Epidermal melanocyte (primary cell): Measurements from ENCODE around the gene CATSPER4.
"Not testable (repeated sequence)": the region's sequence is repeated elsewhere in the genome, so short reads cannot be mapped to it uniquely, and the experiment has no call there.

Experiments
- DNase-seq: peaks from one replicate; pipeline ENCODE4 v3.0.0; 2011; ENCODE audit warnings: low spot score; ENCODE audit not compliant: insufficient read length

Gene CATSPER4

DNA sequence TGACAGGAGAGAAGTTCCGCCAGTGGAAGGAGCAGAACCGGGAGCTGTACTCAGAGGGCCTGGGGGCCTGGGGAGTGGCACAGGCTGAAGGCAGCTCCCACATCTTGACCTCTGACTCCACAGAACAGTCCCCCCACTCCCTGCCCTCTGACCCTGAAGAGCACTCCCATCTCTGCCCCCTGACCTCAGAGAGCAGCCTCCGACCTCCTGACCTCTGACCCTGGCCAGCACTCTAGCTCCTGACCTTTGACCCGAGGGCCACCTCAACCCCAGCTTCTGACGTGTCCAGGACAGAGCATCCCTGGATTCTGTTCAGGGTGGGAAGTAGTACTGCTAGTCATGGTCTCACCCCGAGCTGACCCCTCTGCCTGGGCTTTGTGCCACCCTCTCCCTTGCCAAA is 1.1 kb upstream of the CATSPER4 start:
- peak; percentile 8 for DNase-seq

DNA sequence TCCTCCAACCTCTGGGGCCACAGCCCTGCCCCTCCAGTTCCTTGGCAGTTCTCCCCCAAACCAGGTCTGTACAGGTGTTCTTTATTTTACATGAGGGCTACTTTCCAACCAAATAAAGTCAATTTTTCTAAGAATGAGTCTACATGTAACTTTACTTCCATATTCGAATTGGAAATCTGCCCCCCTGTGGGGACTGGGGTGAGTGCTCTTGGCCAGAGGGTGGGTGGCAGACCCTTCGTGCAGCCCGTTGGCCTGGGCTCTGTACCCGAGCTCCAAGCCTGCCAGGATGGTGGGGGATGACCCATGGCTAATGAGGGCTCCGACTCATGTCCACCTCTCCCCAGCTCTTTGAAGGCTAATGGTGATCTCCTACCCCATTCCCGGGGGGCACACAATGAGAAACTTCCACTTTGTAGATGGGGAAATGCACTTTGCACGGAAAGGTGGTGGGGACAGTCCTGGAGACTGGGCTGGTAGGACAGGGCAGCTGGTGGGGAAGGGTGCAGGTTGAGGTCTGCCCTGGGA is 589 bp upstream of the CATSPER4 start:
- peak; percentile 13 for DNase-seq

DNA sequence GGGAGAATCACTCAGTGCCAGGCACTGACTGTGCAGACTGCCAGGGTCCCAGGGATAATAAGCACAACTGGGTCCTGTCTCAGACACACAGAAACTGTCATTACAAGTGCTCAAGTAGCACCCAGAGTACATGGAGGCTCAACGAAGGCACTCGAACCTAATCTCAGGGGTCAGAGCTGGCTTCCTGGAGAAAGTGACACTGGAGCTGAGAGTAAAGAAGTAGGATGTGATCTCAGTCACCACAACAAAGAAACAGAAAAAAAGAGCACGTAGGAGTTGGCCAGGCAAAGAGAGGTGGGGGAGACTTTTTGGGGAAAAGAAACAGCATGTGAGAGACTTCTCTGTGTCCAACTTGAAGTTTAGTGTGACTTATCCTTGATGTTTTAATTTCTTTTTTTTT is 1.3 kb downstream of the CATSPER4 start:
- DNase-seq: no peak

DNA sequence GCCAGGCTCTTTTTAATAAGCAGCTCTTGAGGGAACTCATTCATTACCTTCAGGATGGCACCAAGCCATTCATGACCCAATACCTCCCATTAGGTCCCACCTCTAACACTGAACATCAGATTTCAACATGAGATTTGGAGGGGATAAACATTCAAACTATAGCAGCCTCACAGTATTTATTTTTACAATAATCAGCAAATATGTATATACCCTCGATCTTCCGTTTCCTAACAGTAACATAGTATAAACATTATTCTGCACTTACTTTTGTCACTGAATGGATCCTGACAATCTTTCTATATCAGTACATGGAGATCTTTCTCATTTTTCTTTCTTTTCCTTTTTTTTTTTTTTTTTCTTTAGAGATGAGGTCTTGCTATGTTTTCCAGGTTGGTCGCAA is 5.4 kb downstream of the CATSPER4 start:
- no peak for DNase-seq

DNA sequence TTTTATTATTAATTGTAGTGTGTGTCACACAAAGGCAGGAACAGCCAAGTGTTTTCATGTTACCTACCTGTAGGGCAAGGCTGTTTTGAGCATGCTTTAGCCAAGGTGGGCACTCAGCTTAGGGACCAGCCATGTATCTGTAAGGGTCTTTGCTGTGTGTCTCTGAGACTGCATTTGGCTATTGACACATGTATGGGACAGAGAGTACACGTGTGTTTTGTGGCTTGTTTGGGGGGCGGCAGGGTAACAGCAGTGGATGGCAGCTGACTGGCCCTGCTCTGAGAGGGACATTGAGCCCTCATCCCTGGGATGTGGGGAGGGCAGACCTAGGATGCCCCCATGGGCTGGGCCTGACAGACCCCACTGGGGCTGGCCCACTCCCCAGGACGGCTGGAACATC is 6.9 kb downstream of the CATSPER4 start:
- no peak for DNase-seq

DNA sequence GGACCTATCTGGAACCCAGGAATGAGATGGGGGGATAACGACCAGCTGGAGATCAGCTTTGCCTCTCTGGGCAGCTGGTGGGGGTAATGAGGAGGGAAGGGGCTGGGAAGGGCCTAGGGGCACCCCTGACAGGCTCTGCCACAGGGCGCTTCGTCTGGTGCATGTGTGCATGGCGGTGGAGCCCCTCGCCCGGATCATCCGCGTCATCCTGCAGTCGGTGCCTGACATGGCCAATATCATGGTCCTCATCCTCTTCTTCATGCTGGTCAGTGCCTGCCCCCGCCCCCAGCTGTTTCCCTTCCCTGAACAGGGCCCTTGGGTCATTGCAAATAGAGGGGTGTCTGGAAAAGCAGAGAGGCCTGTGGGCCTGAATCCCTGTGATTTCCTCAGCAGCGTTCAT is 7.4 kb downstream of the CATSPER4 start:
- no peak for DNase-seq

DNA sequence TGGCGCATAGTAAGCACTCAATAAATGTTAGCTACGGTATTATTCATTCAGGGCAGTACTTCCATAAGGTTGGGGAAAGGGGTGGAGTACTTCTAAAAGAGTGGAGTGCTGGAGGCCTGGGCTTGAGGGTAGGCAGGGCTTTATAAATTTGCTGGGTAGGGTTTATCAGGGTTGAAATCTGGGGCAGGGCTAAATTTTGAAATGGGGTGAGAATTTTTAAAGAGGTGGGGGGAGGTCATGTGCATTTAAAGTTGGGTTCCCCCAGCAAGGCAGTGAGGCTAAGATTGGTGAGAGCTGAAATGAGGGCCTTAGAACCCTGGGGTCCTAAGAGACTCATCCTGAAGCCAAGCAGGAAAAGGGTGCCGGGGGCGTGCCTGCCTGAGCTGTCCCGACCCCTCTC is 10.0 kb downstream of the CATSPER4 start:
- no peak for DNase-seq

DNA sequence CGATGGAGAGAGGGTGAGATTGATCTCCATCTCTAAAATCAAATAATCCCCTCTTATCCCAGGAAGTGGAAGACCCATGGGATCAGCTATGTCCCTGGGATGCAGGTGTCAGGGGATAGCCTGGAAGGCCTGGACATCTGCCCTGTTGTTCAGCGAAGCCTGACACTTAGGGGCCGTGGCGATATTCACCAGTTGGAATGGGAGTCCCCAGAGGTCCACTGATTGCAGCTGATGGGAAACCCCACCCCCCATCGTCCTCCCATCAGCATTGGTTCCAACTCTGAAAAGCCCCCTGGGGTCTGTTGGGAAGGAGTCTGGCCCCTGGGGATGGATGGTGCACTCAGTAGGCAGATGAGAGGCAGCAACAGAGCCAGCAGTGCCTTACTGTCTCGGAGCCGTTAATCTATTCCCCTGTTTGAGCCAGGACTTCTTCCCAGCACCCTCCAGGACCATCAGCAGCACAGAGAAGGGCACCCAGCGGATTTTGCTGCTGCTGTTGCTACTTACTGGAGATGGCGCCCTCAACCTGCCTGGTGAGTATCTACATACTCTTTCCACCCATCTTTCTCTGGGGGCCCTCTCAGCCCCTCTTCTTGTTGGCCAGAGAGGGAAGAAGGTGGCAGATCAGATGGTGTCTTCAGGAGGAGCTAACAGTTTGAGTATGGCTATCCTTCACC is 13.4 kb downstream of the CATSPER4 start:
- DNase-seq: no peak

DNA sequence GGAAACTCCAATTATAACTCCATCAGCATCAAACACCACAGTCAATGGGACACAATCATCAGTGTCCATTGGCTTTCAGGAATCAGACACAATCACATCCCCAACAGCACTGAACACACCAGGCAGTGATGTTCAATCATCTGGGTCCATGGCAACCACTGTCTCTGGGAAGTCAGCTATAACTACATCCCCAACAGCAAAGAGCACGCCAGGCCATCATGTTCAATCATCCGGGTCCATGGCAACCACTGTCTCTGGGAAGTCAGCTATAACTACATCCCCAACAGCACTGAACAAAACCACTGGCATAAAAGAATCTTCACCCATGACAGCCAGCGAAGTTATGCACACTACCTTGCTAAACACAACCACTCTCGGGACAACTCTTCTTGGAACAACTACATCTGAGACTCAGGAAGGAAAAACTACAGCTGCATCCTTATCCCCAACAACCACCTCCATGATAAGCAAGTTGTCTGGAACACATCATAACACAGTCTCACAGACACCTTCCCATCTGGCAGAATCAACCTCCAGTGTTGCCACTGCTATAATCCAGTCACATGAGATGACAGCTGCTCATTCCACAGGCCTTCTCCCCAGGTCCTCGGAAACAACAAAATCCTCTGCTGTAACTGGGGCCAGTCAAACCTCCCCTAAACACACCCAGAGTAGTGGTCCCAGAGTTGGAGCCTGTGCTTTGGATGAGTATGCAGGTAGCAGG is 19.9 kb downstream of the CATSPER4 start:
- no peak for DNase-seq

DNA sequence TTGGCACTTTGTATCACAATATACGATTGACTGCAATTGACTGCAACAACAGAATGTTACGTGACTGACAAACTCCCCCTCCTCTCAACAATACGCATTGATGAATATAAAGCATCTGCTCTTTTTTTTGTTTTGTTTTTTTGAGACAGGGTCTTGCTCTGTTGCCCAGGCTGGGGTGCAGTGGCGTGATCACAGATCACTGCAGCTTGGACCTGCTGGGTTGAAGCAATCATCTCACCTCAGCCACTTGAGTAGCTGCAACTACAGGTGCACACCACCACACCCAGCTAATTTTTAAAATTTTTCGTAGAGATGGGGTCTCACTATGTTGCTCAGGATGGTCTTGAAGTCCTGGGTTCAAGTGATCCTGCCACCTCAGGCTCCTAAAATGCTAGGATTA is 22.3 kb downstream of the CATSPER4 start:
- DNase-seq: no peak

DNA sequence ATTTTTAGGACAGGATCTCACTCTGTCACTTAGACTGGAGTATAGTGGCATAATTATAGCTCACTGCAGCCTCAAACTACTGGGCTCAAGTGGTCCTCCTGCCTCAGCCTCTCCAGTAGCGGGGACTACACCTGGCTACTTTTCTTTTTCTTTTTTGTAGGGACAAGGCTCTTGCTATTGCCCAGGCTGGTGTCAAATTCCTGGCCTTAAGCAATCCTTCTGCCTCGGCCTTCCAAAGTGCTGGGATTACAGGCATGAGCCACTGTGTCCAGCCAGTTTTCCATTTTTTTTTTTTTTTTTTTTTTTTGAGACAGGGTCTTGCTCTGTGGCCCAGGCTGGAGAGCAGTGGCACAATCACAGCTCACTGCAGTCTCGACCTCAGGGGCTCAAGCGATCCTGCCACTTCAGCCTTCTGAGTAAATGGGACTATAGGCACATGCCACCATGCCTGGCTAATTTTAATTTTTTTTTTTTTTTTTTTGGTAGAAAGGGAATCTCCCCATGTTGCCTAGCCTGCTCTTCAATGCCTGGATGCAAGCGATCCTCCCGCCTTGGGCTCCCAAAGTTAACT is 23.0 kb downstream of the CATSPER4 start:
- no peak for DNase-seq

DNA sequence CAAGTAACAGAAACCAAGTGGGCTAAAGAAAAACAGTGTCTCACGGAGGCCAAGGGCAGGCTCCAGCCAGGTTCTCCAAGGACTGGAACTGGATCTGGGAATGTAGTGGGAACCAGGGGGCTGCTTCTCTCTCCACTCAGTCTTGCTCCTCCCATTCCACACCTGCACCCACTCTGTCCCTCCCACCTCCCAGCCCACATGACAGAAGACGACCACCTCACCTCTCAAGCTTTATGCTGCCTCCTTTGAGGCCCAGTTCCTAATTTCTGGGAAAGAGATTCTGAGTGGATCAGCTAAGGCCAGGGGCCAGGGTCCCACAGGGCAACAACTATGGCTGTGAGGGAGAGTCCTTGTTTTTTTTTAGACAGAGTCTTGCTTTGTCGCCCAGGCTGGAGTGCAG is 24.8 kb downstream of the CATSPER4 start:
- DNase-seq: no peak

DNA sequence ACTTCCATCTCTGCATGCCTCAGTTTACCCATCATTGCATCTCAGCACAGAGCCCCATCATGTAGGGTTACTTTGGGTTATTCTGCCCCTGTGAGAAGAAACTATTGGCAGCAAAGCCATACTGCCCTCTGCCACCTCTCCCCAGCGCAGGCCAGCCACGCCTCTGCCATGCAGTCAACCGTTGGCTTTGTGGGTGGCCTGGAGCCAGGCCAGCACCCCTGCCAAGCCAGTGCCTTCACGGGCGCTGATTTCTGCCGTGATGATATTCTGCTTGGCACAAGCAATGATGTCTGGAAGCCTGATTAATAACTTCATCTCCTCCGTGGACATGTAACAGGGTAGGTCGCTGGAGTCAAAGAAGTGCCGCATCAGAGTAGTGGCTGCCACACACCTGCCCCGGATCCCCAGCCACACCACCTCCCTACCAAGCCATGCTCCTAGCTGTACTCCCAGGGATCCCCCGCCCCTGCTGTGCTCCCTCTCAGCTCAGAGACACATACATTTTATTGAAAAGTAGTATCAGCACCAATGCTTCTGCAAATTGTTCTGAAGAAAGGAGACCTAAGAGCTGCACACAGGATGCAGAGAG is 28.6 kb downstream of the CATSPER4 start:
- no peak for DNase-seq

DNA sequence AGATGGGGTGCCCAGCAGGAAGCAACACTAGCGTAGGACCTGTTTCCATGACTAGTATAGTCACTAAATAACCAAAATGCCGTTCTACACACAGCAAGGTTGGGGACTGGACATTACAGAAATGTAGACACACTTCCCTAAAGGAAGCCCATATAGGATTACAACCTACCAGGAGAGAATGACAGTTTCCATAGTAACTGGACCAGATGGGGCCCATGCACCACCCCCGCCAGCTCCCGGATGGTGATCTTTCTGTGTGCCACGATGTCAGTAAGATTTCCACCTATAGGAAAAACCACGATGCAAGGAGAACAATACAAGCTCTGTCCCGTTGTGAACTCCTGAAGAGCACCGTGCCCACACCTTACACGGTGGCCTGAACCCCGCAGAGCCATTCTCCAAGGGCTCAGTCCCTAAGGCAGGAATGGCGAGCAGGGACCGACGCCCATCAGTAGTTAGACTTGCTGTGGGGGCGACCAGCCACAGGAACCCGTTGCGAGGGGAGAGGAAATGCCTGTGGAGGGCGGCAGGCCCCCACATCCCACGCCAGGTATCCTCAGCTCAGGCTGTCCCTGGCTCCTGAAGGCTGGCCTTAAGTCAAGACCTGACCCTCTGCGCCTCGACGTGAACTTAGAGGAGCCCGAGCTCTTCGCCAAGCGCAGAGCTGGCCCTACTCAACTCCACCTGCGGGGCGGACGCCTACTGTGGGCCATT is 30.0 kb downstream of the CATSPER4 start:
- no peak for DNase-seq

DNA sequence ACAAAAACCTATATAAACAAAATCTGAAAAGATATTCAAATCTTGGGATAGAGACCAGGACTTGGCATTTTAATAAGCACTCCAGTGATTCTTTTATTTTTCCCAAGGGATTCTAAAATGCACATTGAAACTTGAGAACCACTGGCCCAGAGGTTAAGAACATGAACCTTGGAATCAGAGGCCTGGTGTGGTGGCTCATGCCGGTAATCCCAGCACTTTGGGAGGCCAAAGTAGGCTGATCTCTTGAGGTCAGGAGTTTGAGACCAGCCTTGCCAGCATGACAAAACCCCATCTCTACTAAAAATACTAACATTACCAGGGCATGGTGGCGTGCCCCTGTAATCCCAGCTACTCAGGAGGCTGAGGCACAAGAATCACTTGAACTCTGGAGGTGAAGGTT is 30.7 kb downstream of the CATSPER4 start:
- DNase-seq: no peak

DNA sequence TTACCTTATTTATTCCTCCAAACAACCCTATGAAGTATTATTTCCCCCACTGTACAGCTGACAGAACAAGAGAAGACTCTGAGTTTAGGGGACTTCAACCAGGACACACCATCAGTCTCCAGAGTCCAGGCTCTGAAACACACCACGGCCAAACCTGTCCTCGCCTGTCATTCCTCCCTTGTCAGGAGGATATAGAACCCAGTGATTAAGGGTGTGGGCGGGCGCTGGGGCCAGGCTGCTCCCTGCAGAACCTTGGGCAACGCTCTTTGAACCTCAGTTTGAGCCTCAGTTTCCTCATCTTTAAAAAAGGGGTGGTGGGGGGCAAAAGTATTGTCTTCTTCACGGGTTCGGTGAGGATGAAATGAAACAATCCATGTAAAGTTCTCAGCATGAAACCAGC is 34.2 kb downstream of the CATSPER4 start:
- DNase-seq: no peak

DNA sequence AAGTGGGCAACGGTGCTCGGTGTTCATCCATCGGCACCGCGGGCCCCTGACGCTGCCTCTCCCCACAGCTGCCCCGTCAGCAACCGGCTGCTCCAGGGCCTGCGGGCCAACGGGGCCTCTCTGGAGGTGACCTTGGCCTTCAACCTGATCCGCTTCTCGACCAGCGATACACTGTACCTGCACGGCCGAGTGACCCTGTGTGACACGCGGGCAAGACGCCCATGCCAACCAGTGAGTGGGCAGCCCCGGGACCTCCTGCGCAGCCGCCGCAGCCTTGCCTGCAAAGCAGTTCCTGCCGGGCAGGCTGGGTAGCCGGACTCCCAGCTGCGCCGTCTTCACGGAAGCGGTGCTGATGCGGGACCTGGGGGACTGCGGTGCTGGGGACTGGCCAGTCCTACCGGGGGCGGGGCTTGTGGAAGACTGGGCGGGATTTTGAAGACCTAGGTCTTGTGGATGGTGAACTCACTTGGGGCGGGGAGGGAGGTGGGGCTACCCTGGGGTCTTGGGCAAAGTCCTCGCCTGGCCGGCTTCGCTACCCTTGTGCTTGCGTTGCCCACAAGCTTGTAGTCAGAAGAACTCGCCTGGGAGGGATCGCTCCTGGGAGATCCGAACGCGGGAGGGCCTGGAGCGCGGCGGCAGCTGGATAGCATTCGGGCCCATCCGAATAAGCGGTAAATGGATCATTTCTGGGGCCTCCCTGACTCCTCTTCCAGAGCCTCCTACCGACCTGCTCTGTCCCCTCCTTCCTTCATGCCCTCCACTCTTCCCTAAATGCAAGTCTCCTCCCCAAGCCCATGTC is 34.8 kb downstream of the CATSPER4 start:
- DNase-seq: no peak

DNA sequence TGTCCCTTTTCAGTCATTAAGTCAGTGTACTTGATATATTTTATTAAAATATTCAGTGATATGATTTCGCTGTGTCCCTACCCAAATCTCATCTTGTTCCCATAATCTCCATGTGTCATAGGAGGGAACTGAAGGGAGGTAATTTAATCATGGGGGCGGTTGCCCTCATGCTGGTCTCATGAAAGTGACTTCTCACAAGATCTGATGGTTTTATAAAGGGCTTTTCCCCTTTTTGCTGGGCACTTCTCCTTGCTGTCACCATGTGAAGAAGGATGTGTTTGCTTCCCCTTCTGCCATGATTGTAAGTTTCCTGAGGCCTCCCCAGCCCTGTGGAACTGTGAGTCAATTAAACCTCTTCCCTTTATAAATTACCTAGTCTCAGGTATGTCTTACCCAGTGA is 40.3 kb downstream of the CATSPER4 start:
- DNase-seq: not testable (repeated sequence)

DNA sequence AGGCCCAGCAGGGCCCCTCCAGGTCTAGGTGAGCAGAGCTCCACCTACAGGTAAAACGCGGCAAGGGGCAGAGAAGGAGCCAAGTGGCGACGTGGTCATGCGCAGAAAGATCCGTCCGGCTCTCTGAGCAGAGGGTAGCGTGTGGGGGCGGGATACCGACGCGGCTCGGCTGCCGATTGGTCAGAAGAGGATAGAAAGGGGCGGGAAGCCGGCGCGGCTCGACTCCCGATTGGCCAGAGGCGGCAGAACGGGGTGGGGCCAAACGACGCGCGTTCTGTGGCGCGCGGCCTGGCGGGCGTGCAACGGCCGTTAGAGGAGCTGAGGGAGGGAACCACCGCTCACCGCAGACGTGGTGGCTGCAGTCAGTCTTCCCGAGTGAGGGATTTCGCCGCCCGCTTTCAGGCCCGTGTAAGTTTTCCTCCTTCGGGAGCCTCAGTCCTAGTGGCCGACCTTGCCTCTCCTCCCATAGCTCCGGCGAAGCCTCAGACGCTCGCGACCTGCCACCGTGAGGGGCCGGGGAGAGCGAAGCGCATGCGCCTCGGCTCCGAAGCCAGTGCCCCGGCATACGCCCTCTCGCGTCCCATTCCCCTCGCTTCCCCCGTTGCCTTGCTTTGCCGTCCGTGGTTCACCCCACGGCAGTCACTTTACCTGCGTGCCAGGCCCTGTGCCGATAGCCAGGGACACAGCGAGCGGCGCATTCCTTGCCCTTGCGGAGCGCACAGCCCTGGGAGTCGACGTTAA is 43.7 kb downstream of the CATSPER4 start, which contains the start of gene CEP85:
Gene CEP85 (plus strand): TSS at position 298 of the 741 bp plus-strand sequence. CDS start 5,584 bp downstream, outside the sequence.
- DNase-seq: peak; percentile 98
